BE2C (cell line): ENCODE measurements around the gene APLP2.
"Not testable (repeated sequence)": the region's sequence is repeated elsewhere in the genome, so short reads cannot be mapped to it uniquely, and the experiment has no call there.

ENCODE experiments used
- DNase-seq: peaks from one replicate; pipeline ENCODE4 v3.0.0-alpha.2; 2020
- H3K27me3 ChIP-seq: fragments of 250-450 bp; sonication (Bioruptor Pico); 2 replicates; pipeline ENCODE4 v1.5.1; 2020; ENCODE audit warnings: mild to moderate bottlenecking
- H3K36me3 ChIP-seq: fragments of 250-450 bp; sonication (Bioruptor Pico); 2 replicates; pipeline ENCODE4 v1.5.1; 2020; ENCODE audit warnings: mild to moderate bottlenecking
- H3K4me1 ChIP-seq: fragments of 250-450 bp; sonication (Bioruptor Pico); 2 replicates; pipeline ENCODE4 v1.5.1; 2020
- H3K4me3 ChIP-seq: 2 replicates; pipeline ENCODE4 v1.5.1; 2011; ENCODE audit warnings: low read depth, low read length
- H3K9me3 ChIP-seq: fragments of 250-450 bp; sonication (Bioruptor Pico); 2 replicates; pipeline ENCODE4 v1.5.1; 2020
- CTCF ChIP-seq: IDR thresholded peaks from 2 replicates; pipeline ENCODE4 v1.5.1; 2012; ENCODE audit warnings: mild to moderate bottlenecking, low read depth, low read length

The APLP2 gene

DNA sequence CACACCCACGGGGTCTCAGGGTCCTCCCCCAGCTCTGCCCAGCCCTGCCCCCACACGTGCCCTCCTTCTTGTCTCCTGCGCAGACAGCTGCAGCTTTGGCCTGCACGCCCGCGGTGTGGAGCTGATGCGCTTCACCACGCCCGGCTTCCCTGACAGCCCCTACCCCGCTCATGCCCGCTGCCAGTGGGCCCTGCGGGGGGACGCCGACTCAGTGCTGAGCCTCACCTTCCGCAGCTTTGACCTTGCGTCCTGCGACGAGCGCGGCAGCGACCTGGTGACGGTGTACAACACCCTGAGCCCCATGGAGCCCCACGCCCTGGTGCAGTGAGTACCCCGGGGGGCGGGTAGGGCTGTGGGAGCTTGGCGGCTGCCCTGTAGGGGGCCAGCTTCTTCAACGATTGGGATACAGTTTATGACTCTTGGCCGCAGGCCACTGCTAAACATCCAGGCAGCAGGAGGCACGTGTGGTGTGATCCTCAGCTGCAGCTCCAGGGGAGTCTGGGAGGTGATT lies 120.7 kb downstream of the APLP2 start:
- no peaks in the 10 kb centered on the region for H3K9me3 ChIP-seq
- no peaks in the 10 kb centered on the region for H3K27me3 ChIP-seq
- no peak for TF ChIP-seq CTCF
- H3K4me1 ChIP-seq = no peaks in the 10 kb centered on the region
- DNase-seq = no peak
- no peak overlapping the region for H3K4me3 ChIP-seq
- H3K36me3 ChIP-seq = no peaks in the 10 kb centered on the region

DNA sequence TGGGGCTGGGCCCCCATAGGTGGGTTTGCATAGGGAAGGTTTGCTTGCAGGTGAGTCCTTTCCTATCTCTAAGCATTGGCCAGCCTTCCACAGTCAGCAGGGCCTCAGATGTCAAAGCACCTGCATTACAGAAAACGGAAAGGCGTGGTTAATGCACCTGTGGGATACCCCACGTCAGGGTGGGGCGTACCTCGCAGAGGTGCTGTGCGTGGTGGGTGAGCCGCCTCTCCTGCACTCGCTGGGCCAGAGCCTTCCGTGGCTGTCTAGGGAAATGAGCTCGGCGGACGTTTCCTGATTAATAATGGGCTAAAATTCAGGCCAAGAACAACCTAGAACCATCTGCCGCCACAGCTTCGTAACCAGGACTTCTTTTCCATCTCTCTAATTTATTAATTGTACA lies 122.2 kb downstream of the APLP2 start:
- H3K4me1 ChIP-seq = no peaks in the 10 kb centered on the region

GRCh38 chr11:130192845-130193267 lies 123.2 kb downstream of the APLP2 start:
- Histone ChIP-seq H3K4me3 (no peak overlapping the region), H3K4me1 (no peaks in the 10 kb centered on the region), H3K9me3 (no peaks in the 10 kb centered on the region), H3K36me3 (no peaks in the 10 kb centered on the region), H3K27me3 (no peaks in the 10 kb centered on the region)
- DNase-seq = no peak
- no peak for TF ChIP-seq CTCF

More for the DNA sequence above, 122.2 kb downstream of the APLP2 start:
- Histone ChIP-seq H3K27me3 (no peaks in the 10 kb centered on the region), H3K36me3 (no peaks in the 10 kb centered on the region), H3K9me3 (no peaks in the 10 kb centered on the region), H3K4me3 (no peak overlapping the region)
- TF ChIP-seq CTCF = no peak
- no peak for DNase-seq

GRCh38 chr11:130193551-130193950 lies 123.9 kb downstream of the APLP2 start:
- not testable (repeated sequence) for H3K4me1 ChIP-seq, DNase-seq, H3K36me3 ChIP-seq, H3K4me3 ChIP-seq, H3K27me3 ChIP-seq, H3K9me3 ChIP-seq
